HepG2 (cell line): ENCODE results near the gene HES1. TPM values are rescaled to one million over a fixed set of nuclear protein-coding genes. Genes with fewer than 3 reads are reported as not detected.

Experiments
- CENPX ChIP-seq: sonication (generic); formaldehyde crosslinking; IDR thresholded peaks from 2 replicates; pipeline ENCODE4 v1.9.0; 2021; ENCODE audit warnings: mild to moderate bottlenecking, missing genetic modification reagents, moderate library complexity
- FOSL1 ChIP-seq: sonication (generic); formaldehyde crosslinking; IDR thresholded peaks from 2 replicates; pipeline ENCODE4 v1.9.0; 2021; ENCODE audit warnings: missing genetic modification reagents, borderline replicate concordance
- FOSL2 ChIP-seq: sonication (generic); formaldehyde crosslinking; IDR thresholded peaks from 2 replicates; pipeline ENCODE4 v1.4.0; 2020; ENCODE audit warnings: missing genetic modification reagents
- FOXA1 ChIP-seq, 2 experiments: fragments of 450-650 bp in 1 of 2; sonication (generic) in 1 of 2; formaldehyde crosslinking in 1 of 2; IDR thresholded peaks; 2 replicates each; pipeline versions ENCODE4 v1.4.0 to v1.6.1; 2016 to 2020; ENCODE audit warnings: missing genetic modification reagents in 1 of 2
- FOXA3 ChIP-seq: IDR thresholded peaks from 2 replicates; pipeline ENCODE4 v1.6.1; 2016; ENCODE audit warnings: missing genetic modification reagents, missing compliant biosample characterization
- FOXP1 ChIP-seq, 2 experiments: fragments of 450-650 bp in 1 of 2; IDR thresholded peaks; 2 replicates each; pipeline ENCODE4 v1.6.1; 2017 to 2018; ENCODE audit warnings: antibody characterized with exemption in 1 of 2
- GATAD2A ChIP-seq: IDR thresholded peaks from 2 replicates; pipeline ENCODE4 v1.6.1; 2016
- JUN ChIP-seq: sonication (generic); formaldehyde crosslinking; IDR thresholded peaks from 2 replicates; pipeline ENCODE4 v1.4.0; 2020; ENCODE audit warnings: mild to moderate bottlenecking, missing genetic modification reagents
- MED1 ChIP-seq: sonication (generic); formaldehyde crosslinking; IDR thresholded peaks from 2 replicates; pipeline ENCODE4 v1.4.0; 2020; ENCODE audit warnings: missing genetic modification reagents
- NCOA2 ChIP-seq: sonication (generic); formaldehyde crosslinking; IDR thresholded peaks from 2 replicates; pipeline ENCODE4 v1.8.0; 2022; ENCODE audit warnings: inconsistent platforms
- NCOR1 ChIP-seq: fragments of 200-600 bp; sonication (generic); IDR thresholded peaks from 2 replicates; pipeline ENCODE4 v1.7.0; 2017; ENCODE audit warnings: antibody characterized with exemption, low read length, borderline replicate concordance
- PHF5A ChIP-seq: IDR thresholded peaks from one replicate; pipeline ENCODE4 v1.6.1; 2018; ENCODE audit warnings: low read depth, missing genetic modification reagents; ENCODE audit not compliant: unreplicated experiment
- SCMH1 ChIP-seq: sonication (generic); formaldehyde crosslinking; IDR thresholded peaks from 2 replicates; pipeline ENCODE4 v1.9.0; 2021; ENCODE audit warnings: missing genetic modification reagents, mild to moderate bottlenecking, borderline replicate concordance
- SOX13 ChIP-seq, 3 experiments: fragments of 450-650 bp in 1 of 3; sonication (generic) in 1 of 3; formaldehyde crosslinking in 1 of 3; IDR thresholded peaks in 2 of 3; conservative IDR thresholded peaks in 1 of 3; 2 replicates each; pipeline versions ENCODE4 v1.5.0 to v1.6.1; 2016 to 2020; ENCODE audit warnings: antibody characterized with exemption in 1 of 3, mild to moderate bottlenecking in 1 of 3, missing compliant biosample characterization in 1 of 3, missing genetic modification reagents in 1 of 3, moderate library complexity in 1 of 3
- ZFAT ChIP-seq: sonication (generic); formaldehyde crosslinking; conservative IDR thresholded peaks from 2 replicates; pipeline ENCODE4 v1.8.1; 2023; ENCODE audit warnings: missing genetic modification reagents, inconsistent platforms
- ZNF782 ChIP-seq: sonication (generic); formaldehyde crosslinking; IDR thresholded peaks from 2 replicates; pipeline ENCODE4 v1.4.0; 2020; ENCODE audit warnings: missing genetic modification reagents, mild to moderate bottlenecking, borderline replicate concordance
- polyA plus RNA-seq, 8 experiments: library from polyadenylated mRNA; depleted of rRNA in 3 of 8; stranded (reverse) in 7 of 8; unstranded in 1 of 8; fragments of >200 nt; fragmentation: Illumina TruSeq in 4 of 8; extraction: Trizol in 4 of 8; gene quantifications; 2 replicates each; pipeline versions ENCODE4 v1.2.1 to v1.2.3, GENCODE V29; 2011 to 2016; ENCODE audit warnings: low read depth in 4 of 8, missing spikeins in 1 of 8, mixed read lengths in 1 of 8; ENCODE audit not compliant: insufficient read depth in 1 of 8
- total RNA-seq, 5 experiments: library from RNA; depleted of rRNA; stranded (reverse); fragments of >200 nt; fragmentation: Illumina TruSeq; extraction: Trizol; gene quantifications; 2 replicates each; pipeline ENCODE4 v1.2.3, GENCODE V29; 2016; ENCODE audit warnings: low read depth in 1 of 5
- TF ChIP-seq, protein P1 (sequence below), 2 experiments: sonication (generic) in 1 of 2; formaldehyde crosslinking in 1 of 2; IDR thresholded peaks; 2 replicates each; pipeline versions ENCODE4 v1.4.0 to v1.6.1; 2016 to 2020; ENCODE audit warnings: borderline replicate concordance in 1 of 2, low read depth in 1 of 2, mild to moderate bottlenecking in 1 of 2, missing genetic modification reagents in 1 of 2
- TF ChIP-seq, protein P2 (sequence below): sonication (generic); formaldehyde crosslinking; IDR thresholded peaks from 2 replicates; pipeline ENCODE4 v1.4.0; 2020; ENCODE audit warnings: missing genetic modification reagents
- TF ChIP-seq, protein P3 (sequence below): IDR thresholded peaks from 2 replicates; pipeline ENCODE4 v1.6.1; 2018; ENCODE audit warnings: missing genetic modification reagents

Gene HES1
- total and polyA plus RNA-seq, 2 of the 13 experiments (the other 11 are each of a cell fraction or from before 2014, with no cell fraction given): 15.4 to 19.8 TPM

DNA sequence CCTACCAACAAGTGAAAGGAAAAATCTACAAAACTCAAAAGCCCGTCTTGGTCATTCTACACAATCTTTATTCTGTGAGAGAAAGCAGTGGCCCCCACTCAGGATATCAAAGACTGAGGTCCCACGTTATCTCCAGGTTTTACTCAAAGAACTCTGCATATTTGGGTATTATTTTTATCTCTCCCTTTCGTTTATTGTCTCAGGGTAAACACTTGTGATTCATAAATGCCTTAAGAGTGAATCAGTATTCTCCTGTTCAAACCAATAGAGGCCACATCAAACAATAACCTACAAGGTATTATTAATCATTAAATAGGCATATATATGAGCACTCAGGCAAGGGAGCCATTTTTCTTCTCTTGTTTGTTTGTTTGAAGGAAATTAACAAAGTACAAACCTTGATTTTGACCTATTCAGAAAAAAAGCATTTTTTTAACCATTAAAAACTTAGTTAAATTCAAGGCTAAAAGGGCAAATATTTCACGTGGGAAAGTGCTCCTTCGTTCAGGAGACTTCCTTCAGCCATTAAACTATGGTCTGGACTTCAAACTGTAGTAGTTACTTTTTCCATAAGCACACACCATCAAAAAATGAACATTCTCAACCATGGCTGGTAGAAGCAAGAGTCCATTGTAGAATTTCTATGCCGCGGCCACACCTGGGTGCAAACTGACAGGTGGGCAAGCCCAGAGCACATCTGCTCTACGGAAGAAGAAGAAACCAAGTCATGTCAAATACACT is 13.9 kb upstream of the HES1 start (continued):
- TF ChIP-seq, protein P1, sequence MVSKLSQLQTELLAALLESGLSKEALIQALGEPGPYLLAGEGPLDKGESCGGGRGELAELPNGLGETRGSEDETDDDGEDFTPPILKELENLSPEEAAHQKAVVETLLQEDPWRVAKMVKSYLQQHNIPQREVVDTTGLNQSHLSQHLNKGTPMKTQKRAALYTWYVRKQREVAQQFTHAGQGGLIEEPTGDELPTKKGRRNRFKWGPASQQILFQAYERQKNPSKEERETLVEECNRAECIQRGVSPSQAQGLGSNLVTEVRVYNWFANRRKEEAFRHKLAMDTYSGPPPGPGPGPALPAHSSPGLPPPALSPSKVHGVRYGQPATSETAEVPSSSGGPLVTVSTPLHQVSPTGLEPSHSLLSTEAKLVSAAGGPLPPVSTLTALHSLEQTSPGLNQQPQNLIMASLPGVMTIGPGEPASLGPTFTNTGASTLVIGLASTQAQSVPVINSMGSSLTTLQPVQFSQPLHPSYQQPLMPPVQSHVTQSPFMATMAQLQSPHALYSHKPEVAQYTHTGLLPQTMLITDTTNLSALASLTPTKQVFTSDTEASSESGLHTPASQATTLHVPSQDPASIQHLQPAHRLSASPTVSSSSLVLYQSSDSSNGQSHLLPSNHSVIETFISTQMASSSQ (IDR thresholded peaks at IDR 0.05; ENCODE audit: low read depth): peak; percentile 77
- TF ChIP-seq, protein P1 (CRISPR knock-in tag; IDR thresholded peaks at IDR 0.05; ENCODE audit: borderline replicate concordance): peak; percentile 53; the same call in 1 of the 2 replicates
- TF ChIP-seq FOSL2 (CRISPR knock-in tag): peak; percentile 73
- TF ChIP-seq, protein P2, sequence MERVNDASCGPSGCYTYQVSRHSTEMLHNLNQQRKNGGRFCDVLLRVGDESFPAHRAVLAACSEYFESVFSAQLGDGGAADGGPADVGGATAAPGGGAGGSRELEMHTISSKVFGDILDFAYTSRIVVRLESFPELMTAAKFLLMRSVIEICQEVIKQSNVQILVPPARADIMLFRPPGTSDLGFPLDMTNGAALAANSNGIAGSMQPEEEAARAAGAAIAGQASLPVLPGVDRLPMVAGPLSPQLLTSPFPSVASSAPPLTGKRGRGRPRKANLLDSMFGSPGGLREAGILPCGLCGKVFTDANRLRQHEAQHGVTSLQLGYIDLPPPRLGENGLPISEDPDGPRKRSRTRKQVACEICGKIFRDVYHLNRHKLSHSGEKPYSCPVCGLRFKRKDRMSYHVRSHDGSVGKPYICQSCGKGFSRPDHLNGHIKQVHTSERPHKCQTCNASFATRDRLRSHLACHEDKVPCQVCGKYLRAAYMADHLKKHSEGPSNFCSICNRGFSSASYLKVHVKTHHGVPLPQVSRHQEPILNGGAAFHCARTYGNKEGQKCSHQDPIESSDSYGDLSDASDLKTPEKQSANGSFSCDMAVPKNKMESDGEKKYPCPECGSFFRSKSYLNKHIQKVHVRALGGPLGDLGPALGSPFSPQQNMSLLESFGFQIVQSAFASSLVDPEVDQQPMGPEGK (CRISPR knock-in tag): 0 out of 2 replicates have a peak, but pooled peaks have one; percentile 27
- peak; percentile 79 for TF ChIP-seq FOXA3
- TF ChIP-seq, protein P3, sequence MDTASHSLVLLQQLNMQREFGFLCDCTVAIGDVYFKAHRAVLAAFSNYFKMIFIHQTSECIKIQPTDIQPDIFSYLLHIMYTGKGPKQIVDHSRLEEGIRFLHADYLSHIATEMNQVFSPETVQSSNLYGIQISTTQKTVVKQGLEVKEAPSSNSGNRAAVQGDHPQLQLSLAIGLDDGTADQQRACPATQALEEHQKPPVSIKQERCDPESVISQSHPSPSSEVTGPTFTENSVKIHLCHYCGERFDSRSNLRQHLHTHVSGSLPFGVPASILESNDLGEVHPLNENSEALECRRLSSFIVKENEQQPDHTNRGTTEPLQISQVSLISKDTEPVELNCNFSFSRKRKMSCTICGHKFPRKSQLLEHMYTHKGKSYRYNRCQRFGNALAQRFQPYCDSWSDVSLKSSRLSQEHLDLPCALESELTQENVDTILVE (CRISPR knock-in tag): no peak
- TF ChIP-seq ZNF782 (CRISPR knock-in tag): no peak
- no peak for TF ChIP-seq SOX13 (IDR thresholded peaks at IDR 0.05)
- TF ChIP-seq SOX13 (CRISPR knock-in tag; conservative IDR thresholded peaks at IDR 0.05 in 1 of 2, IDR thresholded peaks at IDR 0.05 in 1 of 2): peak in 1 of 2 experiments; percentile 60; a peak in 1 of 4 replicates
- TF ChIP-seq JUN (CRISPR knock-in tag): 0 out of 2 replicates have a peak, but pooled peaks have one; percentile 49
- TF ChIP-seq SCMH1 (CRISPR knock-in tag): no peak
- TF ChIP-seq NCOA2 (CRISPR knock-in tag): 0 out of 2 replicates have a peak, but pooled peaks have one; percentile 32
- peak; percentile 31 for TF ChIP-seq GATAD2A (CRISPR knock-in tag)
- peak; percentile 67; the same call in 1 of the 2 replicates for TF ChIP-seq FOSL1
- no peak for TF ChIP-seq CENPX (CRISPR knock-in tag)
- no peak for TF ChIP-seq PHF5A
- TF ChIP-seq ZFAT (CRISPR knock-in tag): no peak
- TF ChIP-seq NCOR1: peak; percentile 27; the same call in 1 of the 2 replicates
- 0 out of 2 replicates have a peak, but pooled peaks have one; percentile 24 for TF ChIP-seq MED1 (CRISPR knock-in tag)
- no peak for TF ChIP-seq FOXP1 (IDR thresholded peaks at IDR 0.05)
- peak; percentile 60; the same call in 1 of the 2 replicates for TF ChIP-seq FOXP1 (CRISPR knock-in tag; IDR thresholded peaks at IDR 0.05)
- TF ChIP-seq FOXA1 (IDR thresholded peaks at IDR 0.05): no peak
- peak; percentile 53 for TF ChIP-seq FOXA1 (CRISPR knock-in tag; IDR thresholded peaks at IDR 0.05)
